ENCODE measurements around the gene PEX1.

- TF ChIP-seq CTCF (tag by site-specific recombination; IDR thresholded peaks at IDR 0.05) (no peak), ZNF639 (tag by site-specific recombination; IDR thresholded peaks at IDR 0.05) (no peak), ZBTB20 (tag by site-specific recombination; IDR thresholded peaks at IDR 0.05) (no peak)
Measured at GRCh38 chr7:92437956-92438491, 90.3 kb downstream of the PEX1 start.
